ENCODE data around the gene KCNQ1. TPM values are rescaled to one million over a fixed set of nuclear protein-coding genes. Genes with fewer than 3 reads are reported as not detected.

KCNQ1 gene
- total RNA-seq, 1 experiment from 2014 or later: 9.2 TPM

- TF ChIP-seq, protein P1, sequence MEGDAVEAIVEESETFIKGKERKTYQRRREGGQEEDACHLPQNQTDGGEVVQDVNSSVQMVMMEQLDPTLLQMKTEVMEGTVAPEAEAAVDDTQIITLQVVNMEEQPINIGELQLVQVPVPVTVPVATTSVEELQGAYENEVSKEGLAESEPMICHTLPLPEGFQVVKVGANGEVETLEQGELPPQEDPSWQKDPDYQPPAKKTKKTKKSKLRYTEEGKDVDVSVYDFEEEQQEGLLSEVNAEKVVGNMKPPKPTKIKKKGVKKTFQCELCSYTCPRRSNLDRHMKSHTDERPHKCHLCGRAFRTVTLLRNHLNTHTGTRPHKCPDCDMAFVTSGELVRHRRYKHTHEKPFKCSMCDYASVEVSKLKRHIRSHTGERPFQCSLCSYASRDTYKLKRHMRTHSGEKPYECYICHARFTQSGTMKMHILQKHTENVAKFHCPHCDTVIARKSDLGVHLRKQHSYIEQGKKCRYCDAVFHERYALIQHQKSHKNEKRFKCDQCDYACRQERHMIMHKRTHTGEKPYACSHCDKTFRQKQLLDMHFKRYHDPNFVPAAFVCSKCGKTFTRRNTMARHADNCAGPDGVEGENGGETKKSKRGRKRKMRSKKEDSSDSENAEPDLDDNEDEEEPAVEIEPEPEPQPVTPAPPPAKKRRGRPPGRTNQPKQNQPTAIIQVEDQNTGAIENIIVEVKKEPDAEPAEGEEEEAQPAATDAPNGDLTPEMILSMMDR (IDR thresholded peaks at IDR 0.05; ENCODE audit: unreplicated experiment): no peak
- Mint-ChIP-seq H3K36me3 (ENCODE audit: insufficient read depth, unreplicated experiment) (peaks cover 3% of the 10 kb centered on the region), H3K27ac (ENCODE audit: unreplicated experiment) (no peak overlapping the region), H3K4me1 (ENCODE audit: low read depth, unreplicated experiment) (no peaks in the 10 kb centered on the region), H3K27me3 (ENCODE audit: unreplicated experiment) (peaks cover 57% of the 10 kb centered on the region), H3K4me3 (ENCODE audit: low read depth, unreplicated experiment) (no peak overlapping the region), H3K9me3 (ENCODE audit: low read depth, unreplicated experiment) (no peaks in the 10 kb centered on the region)
- CTCF ChIA-PET: no interaction called here
- DNase-seq: no peak
- no TSS peak for BruUV-seq (replicated peaks)
- intact Hi-C loops (cut with micrococcal nuclease; ENCODE audit: unreplicated experiment): no loop called here
Measured at GRCh38 chr11:2719831-2720590, 275.2 kb downstream of the KCNQ1 start.

DNA sequence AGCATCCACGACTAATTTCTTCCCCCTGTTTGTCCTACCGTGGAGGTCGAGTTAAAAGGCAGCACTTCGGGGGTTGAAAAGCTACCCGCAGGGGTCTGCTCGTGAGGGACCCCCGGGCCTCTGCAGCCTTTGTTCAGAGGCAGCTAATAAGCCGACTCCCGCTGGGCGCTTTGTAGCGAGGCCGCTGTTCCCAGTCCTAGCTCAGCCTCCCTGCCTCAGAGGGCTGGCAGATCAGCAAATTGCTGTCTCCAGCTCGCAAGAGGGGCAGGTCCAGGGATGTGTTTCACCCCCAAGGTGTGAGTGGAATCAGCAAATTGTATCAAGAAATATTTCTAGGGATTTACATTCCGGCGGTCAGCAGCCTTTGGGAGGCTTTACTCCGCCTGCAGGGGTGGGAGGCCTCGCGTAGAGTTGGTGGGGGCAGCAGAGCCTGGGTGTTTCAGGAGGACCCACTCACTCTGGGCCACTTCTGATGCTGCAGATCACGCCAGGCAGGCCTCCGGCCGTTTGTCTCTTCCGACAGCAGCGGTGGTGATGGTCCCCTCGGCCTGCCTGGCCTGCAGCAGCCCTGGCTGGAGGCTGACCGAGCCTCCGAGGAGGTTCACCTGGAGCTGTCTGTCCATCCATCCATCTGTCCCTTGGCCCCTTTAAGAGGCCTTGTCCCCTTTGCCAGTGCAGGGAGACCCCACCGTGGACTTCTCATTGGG lies 276.6 kb downstream of the KCNQ1 start:
- CTCF ChIA-PET: no interaction called here
- no TSS peak for BruUV-seq (replicated peaks)
- peaks cover 67% of the 10 kb centered on the region for H3K27me3 Mint-ChIP-seq (ENCODE audit: unreplicated experiment)
- peaks cover 3% of the 10 kb centered on the region for H3K36me3 Mint-ChIP-seq (ENCODE audit: insufficient read depth, unreplicated experiment)
- H3K4me1 Mint-ChIP-seq (ENCODE audit: low read depth, unreplicated experiment): no peaks in the 10 kb centered on the region
- no peaks in the 10 kb centered on the region for H3K9me3 Mint-ChIP-seq (ENCODE audit: low read depth, unreplicated experiment)
- no peak overlapping the region for H3K4me3 Mint-ChIP-seq (ENCODE audit: low read depth, unreplicated experiment)
- H3K27ac Mint-ChIP-seq (ENCODE audit: unreplicated experiment): no peak overlapping the region
- intact Hi-C loops (cut with micrococcal nuclease; ENCODE audit: unreplicated experiment): no loop called here
- TF ChIP-seq, protein P1 (IDR thresholded peaks at IDR 0.05; ENCODE audit: unreplicated experiment): no peak
- DNase-seq: no peak

GRCh38 chr11:2722955-2723354 lies 278.1 kb downstream of the KCNQ1 start:
- TF ChIP-seq, protein P1 (IDR thresholded peaks at IDR 0.05; ENCODE audit: unreplicated experiment): no peak
- no peak for DNase-seq
- peaks cover 3% of the 10 kb centered on the region for H3K36me3 Mint-ChIP-seq (ENCODE audit: insufficient read depth, unreplicated experiment)
- H3K4me3 Mint-ChIP-seq (ENCODE audit: low read depth, unreplicated experiment): no peak overlapping the region
- CTCF ChIA-PET: no interaction called here
- H3K27ac Mint-ChIP-seq (ENCODE audit: unreplicated experiment): no peak overlapping the region
- no peaks in the 10 kb centered on the region for H3K9me3 Mint-ChIP-seq (ENCODE audit: low read depth, unreplicated experiment)
- intact Hi-C loops (cut with micrococcal nuclease; ENCODE audit: unreplicated experiment): no loop called here
- peaks cover 72% of the 10 kb centered on the region for H3K27me3 Mint-ChIP-seq (ENCODE audit: unreplicated experiment)
- BruUV-seq (replicated peaks): no TSS peak
- no peaks in the 10 kb centered on the region for H3K4me1 Mint-ChIP-seq (ENCODE audit: low read depth, unreplicated experiment)

- Mint-ChIP-seq H3K9me3 (ENCODE audit: low read depth, unreplicated experiment) (no peaks in the 10 kb centered on the region), H3K27me3 (ENCODE audit: unreplicated experiment) (peaks cover 70% of the 10 kb centered on the region), H3K36me3 (ENCODE audit: insufficient read depth, unreplicated experiment) (peaks cover 3% of the 10 kb centered on the region), H3K4me3 (ENCODE audit: low read depth, unreplicated experiment) (no peak overlapping the region), H3K4me1 (ENCODE audit: low read depth, unreplicated experiment) (no peaks in the 10 kb centered on the region), H3K27ac (ENCODE audit: unreplicated experiment) (no peak overlapping the region)
- DNase-seq: no peak
- CTCF ChIA-PET: interaction anchor here (0.6 kb wide), 1 partner anchor 167 kb away, joined by 3 read pairs; no protein-coding TSS in a partner anchor
- BruUV-seq (replicated peaks): no TSS peak
- intact Hi-C loops (cut with micrococcal nuclease; ENCODE audit: unreplicated experiment): no loop called here
- TF ChIP-seq, protein P1 (IDR thresholded peaks at IDR 0.05; ENCODE audit: unreplicated experiment): no peak
Measured at GRCh38 chr11:2724104-2724503, 279.3 kb downstream of the KCNQ1 start.

Measured in Calu3 (cell line).